Measurements from ENCODE around the gene TRAPPC3. TPM values are rescaled to one million over a fixed set of nuclear protein-coding genes. Genes with fewer than 3 reads are reported as not detected.

The TRAPPC3 gene
- total and polyA plus RNA-seq, 9 of the 15 experiments (the other 6 are each of a cell fraction or from before 2014, with no cell fraction given), result 20.6 to 141 (median 112) TPM

GRCh38 chr1:36159614-36160387 is 10.5 kb upstream of the TRAPPC3 start:
- no TSS peak for BruUV-seq (replicated peaks)
- peaks cover 90% of the 10 kb centered on the region for H3K79me2 ChIP-seq (ENCODE audit: control insufficient read depth, insufficient read depth, low read length)
- ChIA-PET POLR2A (interaction anchor here (0.6 to 5.5 kb wide), 11 partner anchors 10 to 1649 kb away, joined by 3 to 42 read pairs (median 3); partner anchors contain the start of genes MRPS15 and TRAPPC3), CTCF (ENCODE audit: low intra/inter-chr PET ratio) (no interaction called here)
- intact Hi-C loops (cut with micrococcal nuclease), result no loop called here
- ATAC-seq (no peak), DNase-seq (ENCODE audit: extremely low read depth in 1 of 4, low spot score in 3 of 4) (no peak), FAIRE-seq (no peak)
- H4K20me1 ChIP-seq (replicated peaks; ENCODE audit: control insufficient read depth, insufficient read depth, low read length), result 0 out of 2 replicates have a peak, but pooled peaks cover 3% of the 10 kb centered on the region
- H3K9me1 ChIP-seq (ENCODE audit: control insufficient read depth, insufficient read depth, low read length), result peaks cover 4% of the 10 kb centered on the region
- in situ Hi-C loops (cut with MboI), result no loop called here
- H3K9ac ChIP-seq (ENCODE audit: insufficient read depth in 1 of 2, low read depth in 2 of 2, low read length in 2 of 2), result peak overlapping the region; percentile 74 to 85; a peak in 3 of 4 replicates
- peak overlapping the region; percentile 82 for H3K4me2 ChIP-seq (ENCODE audit: insufficient read depth, low read length)
- peaks cover 41% of the 10 kb centered on the region for H3K36me3 ChIP-seq (ENCODE audit: control insufficient read depth, insufficient read depth, low read length)
- H3K27ac ChIP-seq (ENCODE audit: extremely low read depth, low read depth, low read length), result peak overlapping the region; percentile 76; the same call in 2 of the 3 replicates
- 85% methylated on average over 10 of the region's 10 CpGs for WGBS (ENCODE audit: insufficient coverage, low coverage, missing lambda C conversion rate)
- H3K4me3 ChIP-seq, result no peak overlapping the region
- no peaks in the 10 kb centered on the region for H3K27me3 ChIP-seq (ENCODE audit: control insufficient read depth in 2 of 2, insufficient read depth in 2 of 2, low read length in 2 of 2)
- H3K9me3 ChIP-seq (replicated peaks; ENCODE audit: control insufficient read depth, insufficient read depth, low read depth, low read length), result no peaks in the 10 kb centered on the region
- H3K4me1 ChIP-seq (replicated peaks in 1 of 2; ENCODE audit: control insufficient read depth in 2 of 2, insufficient read depth in 2 of 2, low read length in 2 of 2), result peaks cover 47 to 65% of the 10 kb centered on the region in 2 experiments
- H2AFZ ChIP-seq (ENCODE audit: low read depth, low read length), result no peak overlapping the region
- no peak for TF ChIP-seq ZBTB17 (CRISPR knock-in tag; IDR thresholded peaks at IDR 0.05)
- 0 out of 2 replicates have a peak, but pooled peaks have one; percentile 11 for TF ChIP-seq IRF2 (CRISPR knock-in tag; IDR thresholded peaks at IDR 0.05)
- TF ChIP-seq ZNF282 (CRISPR knock-in tag; IDR thresholded peaks at IDR 0.05), result peak; percentile 86; the same call in 1 of the 2 replicates
- no peak for TF ChIP-seq RAD51 (IDR thresholded peaks at IDR 0.05; ENCODE audit: borderline replicate concordance, low read depth)
- TF ChIP-seq FOXA1 (IDR thresholded peaks at IDR 0.05; ENCODE audit: borderline replicate concordance), result no peak
- no peak for TF ChIP-seq E4F1 (CRISPR knock-in tag; IDR thresholded peaks at IDR 0.05; ENCODE audit: borderline replicate concordance)
- no peak for TF ChIP-seq NFE2L1 (tag; IDR thresholded peaks at IDR 0.05; ENCODE audit: borderline replicate concordance, low read depth)
- TF ChIP-seq ZNF121 (CRISPR knock-in tag; conservative IDR thresholded peaks at IDR 0.05), result no peak
- no peak for TF ChIP-seq ZBTB40 (IDR thresholded peaks at IDR 0.05)
- TF ChIP-seq ZBTB40 (CRISPR knock-in tag; IDR thresholded peaks at IDR 0.05), result no peak

All from K562 (cell line).